Upper lobe of left lung (tissue), 6 donors: Measurements from ENCODE around the gene XDH. TPM values are rescaled to one million over a fixed set of nuclear protein-coding genes. Genes with fewer than 3 reads are reported as not detected.

Experiments used
- ATAC-seq, 2 donors: fragments of 200-7000 bp; cut with Tn5 transposase; one replicate each; pipeline ENCODE4 v1.9.1; 2022; ENCODE audit warnings: mild to moderate bottlenecking in 2 of 2, moderate library complexity in 2 of 2; ENCODE audit not compliant: low FRiP score in 2 of 2
- DNase-seq, 2 donors: peaks; one replicate each; pipeline ENCODE4 v3.0.0-alpha.2; 2019 to 2020
- H3K27ac ChIP-seq, 4 donors: fragments of 200-600 bp; sonication (generic); one replicate each; pipeline ENCODE4 v1.5.1; 2016 to 2019
- H3K27me3 ChIP-seq, 4 donors: fragments of 200-600 bp; sonication (generic); one replicate each; pipeline ENCODE4 v1.5.1; 2017 to 2019
- H3K36me3 ChIP-seq, 4 donors: fragments of 200-600 bp; sonication (generic); one replicate each; pipeline ENCODE4 v1.5.1; 2016 to 2019
- H3K4me1 ChIP-seq, 4 donors: fragments of 200-600 bp; sonication (generic); one replicate each; pipeline ENCODE4 v1.5.1; 2018 to 2019
- H3K4me3 ChIP-seq, 4 donors: fragments of 200-600 bp; sonication (generic); one replicate each; pipeline ENCODE4 v1.5.1; 2017 to 2019; ENCODE audit warnings: mild to moderate bottlenecking in 2 of 4, moderate library complexity in 1 of 4
- H3K9me3 ChIP-seq, 4 donors: fragments of 200-600 bp; sonication (generic); one replicate each; pipeline ENCODE4 v1.5.1; 2018 to 2019
- CTCF ChIP-seq, 6 experiments: fragments of 450-650 bp in 4 of 6; fragments of 200-600 bp in 2 of 6; sonication (generic) in 2 of 6; IDR thresholded peaks; one replicate each; pipeline ENCODE4 v1.5.1; 2016 to 2019; ENCODE audit warnings: antibody characterized with exemption in 6 of 6
- EP300 ChIP-seq, 4 donors: sonication (generic); formaldehyde crosslinking; IDR thresholded peaks; one replicate each; pipeline ENCODE4 v1.5.1; 2017; ENCODE audit warnings: antibody characterized with exemption in 4 of 4, control low read depth in 2 of 4
- POLR2A ChIP-seq, 4 donors: fragments of 450-650 bp; IDR thresholded peaks; one replicate each; pipeline ENCODE4 v1.5.1; 2016 to 2017; ENCODE audit warnings: antibody characterized with exemption in 4 of 4, mild to moderate bottlenecking in 2 of 4
- POLR2AphosphoS5 ChIP-seq, 2 donors: sonication (generic); formaldehyde crosslinking; IDR thresholded peaks; one replicate each; pipeline ENCODE4 v1.5.1; 2017; ENCODE audit warnings: antibody characterized with exemption in 2 of 2
- WGBS, 2 donors: methylation state at CpG; one replicate each; pipeline ENCODE4 v1.1.5; 2017 to 2018; 5-methylcytosine and 5-hydroxymethylcytosine counted together
- total RNA-seq, 6 donors: library from RNA; depleted of rRNA in 4 of 6; stranded (reverse); fragments of >200 nt in 4 of 6; gene quantifications; one replicate each; pipeline versions ENCODE4 v1.1.0 to v1.2.1, GENCODE V29; 2016 to 2021
- donor health status: DM: no; HTN: no; CAD: no; lungs with moderate emphysema.
- donor health status: DM: no; HTN: yes; CAD: no; lungs with severe emphysema.

The XDH gene
- total RNA-seq, result 1 to 10 TPM in 2 of 6 donors, under 1 TPM in 3, not detected in 1; 0.30 to 2.9 (median 0.67) TPM

GRCh38 chr2:31414601-31415241 lies at the start of gene XDH:
Gene XDH (minus strand): TSS chr2:31414742. CDS start chr2:31414666, 76 bp downstream.
- 38 to 61% methylated on average over 5 of the region's 5 CpGs for WGBS, 2 donors
- peak; percentile 39 to 63 for ATAC-seq
- no peak within 1 kb of the TSS for H3K4me3 ChIP-seq

DNA sequence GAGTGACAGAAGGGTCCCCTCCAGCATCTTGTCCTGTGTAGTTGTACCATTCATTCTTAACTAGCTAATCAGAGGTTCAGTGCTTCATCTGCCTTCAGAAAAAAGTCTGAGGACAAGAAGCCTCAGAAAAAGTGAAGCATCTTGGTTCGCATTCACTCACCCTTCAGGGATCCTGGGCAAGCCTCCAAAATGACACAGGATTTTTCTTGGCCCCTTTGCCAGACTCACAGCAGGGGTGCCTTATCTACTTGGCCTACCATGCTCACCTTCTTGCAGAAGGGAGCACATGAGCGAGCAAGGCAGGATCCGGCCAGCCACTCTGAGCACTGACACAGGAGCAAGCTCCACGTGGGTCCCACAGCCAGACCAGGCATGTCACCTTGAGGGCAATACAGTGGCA lies 43.1 kb upstream of the XDH start:
- ATAC-seq, result no peak
- H3K4me3 ChIP-seq, result no peak overlapping the region
- H3K27me3 ChIP-seq, result no peaks in the 10 kb centered on the region
- H3K27ac ChIP-seq, result no peak overlapping the region
- no peaks in the 10 kb centered on the region for H3K4me1 ChIP-seq
- peaks cover 6 to 42% (median 17%) of the 10 kb centered on the region in 4 donors for H3K9me3 ChIP-seq
- DNase-seq, result peak in 1 of 2 donors; percentile 6
- 60 to 83% methylated on average over 3 to 4 of the region's 4 CpGs for WGBS, 2 donors
- no peaks in the 10 kb centered on the region for H3K36me3 ChIP-seq
- TF ChIP-seq POLR2A (IDR thresholded peaks at IDR 0.05) (no peak), EP300 (IDR thresholded peaks at IDR 0.05) (no peak), CTCF (IDR thresholded peaks at IDR 0.05) (no peak), POLR2AphosphoS5 (IDR thresholded peaks at IDR 0.05) (no peak)

More at GRCh38 chr2:31414601-31415241, at the start of gene XDH:
- no peak for DNase-seq
- TF ChIP-seq CTCF (IDR thresholded peaks at IDR 0.05) (no peak), EP300 (IDR thresholded peaks at IDR 0.05) (no peak), POLR2AphosphoS5 (IDR thresholded peaks at IDR 0.05) (no peak), POLR2A (IDR thresholded peaks at IDR 0.05) (no peak)
- Histone ChIP-seq H3K9me3 (peaks cover 2 to 10% (median 5%) of the 10 kb centered on the region in 4 donors), H3K36me3 (no peaks in the 10 kb centered on the region), H3K27me3 (no peaks in the 10 kb centered on the region), H3K4me1 (peaks cover 0 to 6% (median 1%) of the 10 kb centered on the region in 4 donors), H3K27ac (no peak within 1 kb of the TSS)

DNA sequence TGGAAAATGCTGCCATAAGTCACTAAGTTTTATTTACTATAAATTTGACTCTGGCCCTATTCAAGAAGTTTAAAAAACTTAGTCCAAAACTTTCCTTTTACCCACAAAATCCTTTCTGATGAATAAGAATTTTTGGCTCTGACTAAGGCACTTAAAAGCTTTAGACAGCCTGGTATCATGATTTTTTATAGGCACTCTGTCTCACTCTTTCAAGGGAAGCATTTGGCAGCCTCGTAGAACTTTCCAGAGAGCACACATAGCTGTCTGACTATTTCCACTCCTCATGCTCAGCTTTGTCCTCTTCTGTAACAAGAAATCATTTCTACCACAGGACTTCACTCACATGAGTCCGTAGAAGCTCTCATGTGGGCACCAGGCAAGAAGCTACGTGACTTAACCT lies 32.3 kb upstream of the XDH start:
- Histone ChIP-seq H3K36me3 (no peaks in the 10 kb centered on the region), H3K27me3 (no peaks in the 10 kb centered on the region), H3K9me3 (peaks cover 0 to 9% (median 0%) of the 10 kb centered on the region in 4 donors), H3K4me1 (no peaks in the 10 kb centered on the region), H3K27ac (no peak overlapping the region), H3K4me3 (no peak overlapping the region)
- no peak for ATAC-seq
- DNase-seq, result no peak
- no peak for TF ChIP-seq POLR2A (IDR thresholded peaks at IDR 0.05)
- 68 to 71% methylated on average over 3 of the region's 3 CpGs for WGBS, 2 donors

DNA sequence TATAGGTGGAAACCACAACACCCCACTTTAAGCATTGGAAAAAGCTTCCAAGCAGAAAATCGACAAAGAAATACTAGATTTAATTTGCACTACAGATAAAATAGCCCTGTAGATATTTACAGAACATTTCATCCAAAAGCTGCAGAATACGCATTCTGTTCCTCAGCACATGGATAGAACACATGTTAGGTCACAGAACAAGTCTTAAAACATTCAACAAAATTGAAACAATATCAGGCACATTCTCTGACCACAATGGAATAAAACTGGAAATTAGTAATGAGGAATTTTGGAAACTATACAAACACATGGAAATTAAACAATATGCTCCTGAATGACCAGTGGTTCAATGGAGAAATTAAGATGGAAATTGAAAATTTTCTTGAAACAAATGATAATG lies 27.8 kb upstream of the XDH start:
- ATAC-seq (no peak), DNase-seq (no peak)
- no peaks in the 10 kb centered on the region for H3K4me1 ChIP-seq
- H3K9me3 ChIP-seq, result no peaks in the 10 kb centered on the region
- H3K27me3 ChIP-seq, result no peaks in the 10 kb centered on the region
- H3K4me3 ChIP-seq, result no peak overlapping the region
- no peaks in the 10 kb centered on the region for H3K36me3 ChIP-seq
- no peak overlapping the region for H3K27ac ChIP-seq
- TF ChIP-seq POLR2AphosphoS5 (IDR thresholded peaks at IDR 0.05) (no peak), POLR2A (IDR thresholded peaks at IDR 0.05) (no peak), EP300 (IDR thresholded peaks at IDR 0.05) (no peak), CTCF (IDR thresholded peaks at IDR 0.05) (no peak)
- WGBS, 2 donors, result 79 to 91% methylated on average over 2 of the region's 2 CpGs

DNA sequence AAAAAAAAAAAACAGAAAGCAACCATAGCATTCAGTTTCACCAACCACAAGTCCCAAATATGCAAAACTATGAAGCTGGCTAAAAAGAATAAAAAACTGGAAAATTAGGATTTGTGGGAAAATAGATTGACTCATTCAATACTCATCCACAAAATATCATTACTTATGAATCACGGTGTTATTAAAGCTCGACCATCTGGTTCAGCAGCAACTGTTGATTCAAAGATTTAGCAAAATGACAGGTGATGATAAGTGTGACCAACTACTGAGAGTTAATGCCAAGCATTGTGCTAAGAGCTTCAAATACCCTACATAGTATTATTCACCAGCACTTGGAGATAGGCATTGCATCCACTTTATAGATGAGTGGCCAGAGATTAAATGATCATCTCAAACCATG lies 26.2 kb upstream of the XDH start:
- no peaks in the 10 kb centered on the region for H3K36me3 ChIP-seq

More for the DNA sequence above, 26.2 kb upstream of the XDH start:
- H3K4me1 ChIP-seq, result no peaks in the 10 kb centered on the region
- no peaks in the 10 kb centered on the region for H3K27me3 ChIP-seq
- DNase-seq (no peak), ATAC-seq (no peak)
- no peak for TF ChIP-seq POLR2AphosphoS5 (IDR thresholded peaks at IDR 0.05)
- no peak for TF ChIP-seq CTCF (IDR thresholded peaks at IDR 0.05)
- TF ChIP-seq POLR2A (IDR thresholded peaks at IDR 0.05), result no peak
- no peak for TF ChIP-seq EP300 (IDR thresholded peaks at IDR 0.05)
- no peak overlapping the region for H3K4me3 ChIP-seq
- H3K9me3 ChIP-seq, result no peaks in the 10 kb centered on the region
- H3K27ac ChIP-seq, result no peak overlapping the region
- WGBS, 2 donors, result 55 to 67% methylated on average over 2 of the region's 2 CpGs
